Lower lobe of right lung (tissue), 2 donors: ENCODE results near the gene KRTAP19-5. TPM values are rescaled to one million over a fixed set of nuclear protein-coding genes. Genes with fewer than 3 reads are reported as not detected.

Experiments
- ATAC-seq, 2 donors: fragments of 200-7000 bp; cut with Tn5 transposase; one replicate each; pipeline ENCODE4 v1.9.1; 2020 to 2022; ENCODE audit warnings: mild to moderate bottlenecking in 2 of 2, moderate library complexity in 2 of 2
- DNase-seq: peaks from one replicate; pipeline ENCODE4 v3.0.0-alpha.2; 2020
- H3K27ac ChIP-seq: fragments of 200-600 bp; one replicate; pipeline ENCODE4 v1.8.0; 2022
- H3K27me3 ChIP-seq: fragments of 200-600 bp; one replicate; pipeline ENCODE4 v1.8.0; 2022; ENCODE audit warnings: low read depth
- H3K36me3 ChIP-seq: fragments of 200-600 bp; one replicate; pipeline ENCODE4 v1.8.0; 2022; ENCODE audit warnings: mild to moderate bottlenecking
- H3K4me1 ChIP-seq: fragments of 200-600 bp; one replicate; pipeline ENCODE4 v1.8.0; 2022
- H3K4me3 ChIP-seq: fragments of 200-600 bp; one replicate; pipeline ENCODE4 v1.8.0; 2022; ENCODE audit warnings: mild to moderate bottlenecking
- H3K9me3 ChIP-seq: fragments of 200-600 bp; one replicate; pipeline ENCODE4 v1.8.0; 2022
- intact Hi-C: fragments of 100-400 bp; cut with DNase I; formaldehyde crosslinking; loops from one replicate; pipeline ENCODE4 v1.11.0; 2022
- total RNA-seq: library from RNA; stranded (reverse); fragmentation: NEBNext Ultra II Directional; extraction: Animal tissue kit (Norgen Biotek cat#: 25700); gene quantifications from one replicate; pipeline ENCODE4 v1.2.1, GENCODE V29; 2021
- TF ChIP-seq, protein P1 (sequence below): fragments of 200-600 bp; IDR thresholded peaks from one replicate; pipeline ENCODE4 v1.8.0; 2022; ENCODE audit warnings: antibody characterized with exemption, mild to moderate bottlenecking
- donor health status: DM: no; HTN: yes; CAD: no; lungs with severe emphysema.

The KRTAP19-5 gene
- total RNA-seq, 1 donor from 2014 or later, result not detected

DNA sequence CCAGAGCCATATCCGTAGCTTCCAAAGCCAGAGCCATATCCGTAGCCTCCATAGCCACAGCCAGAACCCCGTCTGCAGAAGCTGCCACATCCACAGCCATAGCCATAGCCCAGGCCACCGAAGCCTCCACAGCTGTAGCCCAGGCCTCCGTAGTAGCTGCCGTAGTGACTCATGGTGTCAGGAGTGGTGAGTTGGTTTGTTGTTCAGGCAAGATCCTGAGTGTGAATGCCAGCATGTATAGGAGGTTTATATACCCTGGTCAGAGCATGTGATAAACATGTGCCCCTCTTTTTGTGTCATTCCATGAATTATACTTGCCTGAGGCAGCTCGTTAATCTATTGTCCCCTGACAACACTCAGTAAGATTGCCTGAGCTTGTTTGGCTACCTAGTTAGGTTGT, 21.8 kb downstream of the KRTAP19-5 start, which contains the start of gene KRTAP19-1:
Gene KRTAP19-1, minus strand, starts transcription at position 223 of the 400 bp plus-strand sequence. Its CDS starts 50 bp downstream, at position 173.
- ATAC-seq (no peak), DNase-seq (no peak)
- intact Hi-C loops, result no loop called here
- no peaks in the 10 kb centered on the region for H3K9me3 ChIP-seq
- no peaks in the 10 kb centered on the region for H3K4me1 ChIP-seq
- TF ChIP-seq, protein P1, sequence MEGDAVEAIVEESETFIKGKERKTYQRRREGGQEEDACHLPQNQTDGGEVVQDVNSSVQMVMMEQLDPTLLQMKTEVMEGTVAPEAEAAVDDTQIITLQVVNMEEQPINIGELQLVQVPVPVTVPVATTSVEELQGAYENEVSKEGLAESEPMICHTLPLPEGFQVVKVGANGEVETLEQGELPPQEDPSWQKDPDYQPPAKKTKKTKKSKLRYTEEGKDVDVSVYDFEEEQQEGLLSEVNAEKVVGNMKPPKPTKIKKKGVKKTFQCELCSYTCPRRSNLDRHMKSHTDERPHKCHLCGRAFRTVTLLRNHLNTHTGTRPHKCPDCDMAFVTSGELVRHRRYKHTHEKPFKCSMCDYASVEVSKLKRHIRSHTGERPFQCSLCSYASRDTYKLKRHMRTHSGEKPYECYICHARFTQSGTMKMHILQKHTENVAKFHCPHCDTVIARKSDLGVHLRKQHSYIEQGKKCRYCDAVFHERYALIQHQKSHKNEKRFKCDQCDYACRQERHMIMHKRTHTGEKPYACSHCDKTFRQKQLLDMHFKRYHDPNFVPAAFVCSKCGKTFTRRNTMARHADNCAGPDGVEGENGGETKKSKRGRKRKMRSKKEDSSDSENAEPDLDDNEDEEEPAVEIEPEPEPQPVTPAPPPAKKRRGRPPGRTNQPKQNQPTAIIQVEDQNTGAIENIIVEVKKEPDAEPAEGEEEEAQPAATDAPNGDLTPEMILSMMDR, result no peak
- no peaks in the 10 kb centered on the region for H3K27me3 ChIP-seq
- H3K27ac ChIP-seq, result no peak within 1 kb of the TSS
- no peaks in the 10 kb centered on the region for H3K36me3 ChIP-seq
- no peak within 1 kb of the TSS for H3K4me3 ChIP-seq

DNA sequence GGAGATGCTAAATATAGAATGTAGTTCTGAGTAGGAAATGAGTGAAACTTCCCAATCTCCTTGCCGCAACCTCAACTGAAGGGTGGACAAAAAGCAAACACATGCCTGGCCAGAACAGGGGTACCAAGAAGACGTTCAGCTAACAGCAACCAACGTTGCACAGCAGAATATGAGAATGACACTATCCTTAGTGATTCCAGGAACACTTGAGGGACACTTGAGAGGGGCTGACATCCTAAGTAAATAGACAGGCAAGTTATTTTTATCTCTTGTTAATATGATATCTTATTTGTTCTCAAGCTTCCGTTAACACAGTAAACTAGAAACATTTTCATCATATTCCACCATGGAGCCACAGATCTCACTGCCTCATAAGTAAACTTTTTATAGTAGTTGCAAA, 22.7 kb downstream of the KRTAP19-5 start:
- Histone ChIP-seq H3K27me3 (no peaks in the 10 kb centered on the region), H3K9me3 (no peaks in the 10 kb centered on the region), H3K27ac (no peak overlapping the region), H3K36me3 (no peaks in the 10 kb centered on the region), H3K4me3 (no peak overlapping the region), H3K4me1 (no peaks in the 10 kb centered on the region)
- TF ChIP-seq, protein P1, result no peak
- DNase-seq (no peak), ATAC-seq (no peak)
- intact Hi-C loops, result no loop called here

DNA sequence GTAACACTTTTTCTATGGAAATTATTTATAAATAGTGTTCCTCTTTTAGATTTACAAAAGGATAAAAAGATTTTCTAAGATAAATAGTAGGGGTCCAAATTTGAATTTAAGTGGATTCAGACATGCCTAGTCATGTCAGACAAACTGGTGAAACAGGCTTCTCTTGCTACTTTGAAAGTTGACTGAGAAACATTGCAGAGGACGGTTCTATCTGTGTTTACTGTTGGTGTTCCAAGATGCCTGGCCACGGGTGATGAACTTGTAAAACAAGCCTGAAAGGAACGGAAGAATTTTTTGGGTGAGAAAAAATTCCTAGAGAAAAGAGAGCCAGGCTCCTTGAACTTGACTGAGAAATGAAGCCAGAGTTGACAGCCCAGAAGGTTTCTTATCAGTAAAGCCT, 23.9 kb downstream of the KRTAP19-5 start:
- ATAC-seq, result no peak
- DNase-seq, result no peak
- no peaks in the 10 kb centered on the region for H3K36me3 ChIP-seq
- H3K4me1 ChIP-seq, result no peaks in the 10 kb centered on the region
- intact Hi-C loops, result no loop called here
- H3K4me3 ChIP-seq, result no peak overlapping the region
- TF ChIP-seq, protein P1, result no peak
- no peak overlapping the region for H3K27ac ChIP-seq
- no peaks in the 10 kb centered on the region for H3K27me3 ChIP-seq
- no peaks in the 10 kb centered on the region for H3K9me3 ChIP-seq

GRCh38 chr21:30468900-30469714, 32.8 kb downstream of the KRTAP19-5 start:
- ATAC-seq (no peak), DNase-seq (no peak)
- Histone ChIP-seq H3K36me3 (no peaks in the 10 kb centered on the region), H3K4me1 (no peaks in the 10 kb centered on the region), H3K27me3 (no peaks in the 10 kb centered on the region), H3K4me3 (no peak overlapping the region), H3K27ac (no peak overlapping the region), H3K9me3 (no peaks in the 10 kb centered on the region)
- TF ChIP-seq, protein P1, result no peak
- intact Hi-C loops, result no loop called here

GRCh38 chr21:30463713-30464112, 38.2 kb downstream of the KRTAP19-5 start:
- DNase-seq (no peak), ATAC-seq (no peak)
- Histone ChIP-seq H3K27me3 (no peaks in the 10 kb centered on the region), H3K9me3 (no peaks in the 10 kb centered on the region), H3K4me1 (no peaks in the 10 kb centered on the region), H3K4me3 (no peak overlapping the region), H3K27ac (no peak overlapping the region), H3K36me3 (no peaks in the 10 kb centered on the region)
- TF ChIP-seq, protein P1, result no peak
- intact Hi-C loops, result no loop called here

Other genes starting within 250 kb of the KRTAP19-5 start
- not detected for gene KRTAP24-1, start 219.2 kb downstream of the KRTAP19-5 start, total RNA-seq
- not detected for gene KRTAP25-1, start 212.6 kb downstream of the KRTAP19-5 start, total RNA-seq
- not detected for gene KRTAP26-1, start 181.8 kb downstream of the KRTAP19-5 start, total RNA-seq
- not detected for gene KRTAP27-1, start 164.4 kb downstream of the KRTAP19-5 start, total RNA-seq
- not detected for gene KRTAP23-1, start 153.5 kb downstream of the KRTAP19-5 start, total RNA-seq
- gene KRTAP13-2, start 129.9 kb downstream of the KRTAP19-5 start, total RNA-seq, result not detected
- gene KRTAP13-1, start 106.1 kb downstream of the KRTAP19-5 start, total RNA-seq, result not detected
- not detected for gene KRTAP13-3, start 76.2 kb downstream of the KRTAP19-5 start, total RNA-seq
- not detected for gene KRTAP13-4, start 71.9 kb downstream of the KRTAP19-5 start, total RNA-seq
- gene KRTAP15-1, start 61.9 kb downstream of the KRTAP19-5 start, total RNA-seq, result not detected
- gene KRTAP19-1, start 21.8 kb downstream of the KRTAP19-5 start, total RNA-seq, result not detected
- gene KRTAP19-2, start 14.7 kb downstream of the KRTAP19-5 start, total RNA-seq, result not detected
- not detected for gene KRTAP19-3, start 10.1 kb downstream of the KRTAP19-5 start, total RNA-seq
- gene KRTAP19-4, start 5.0 kb downstream of the KRTAP19-5 start, total RNA-seq, result not detected
- not detected for gene KRTAP19-6, start 39.7 kb upstream of the KRTAP19-5 start, total RNA-seq
- gene KRTAP19-7, start 59.2 kb upstream of the KRTAP19-5 start, total RNA-seq, result not detected
- gene KRTAP22-2, start 88.3 kb upstream of the KRTAP19-5 start, total RNA-seq, result not detected
- not detected for gene KRTAP6-3, start 90.3 kb upstream of the KRTAP19-5 start, total RNA-seq
- gene KRTAP6-2, start 96.8 kb upstream of the KRTAP19-5 start, total RNA-seq, result not detected
- gene KRTAP22-1, start 98.9 kb upstream of the KRTAP19-5 start, total RNA-seq, result not detected
- not detected for gene KRTAP6-1, start 111.8 kb upstream of the KRTAP19-5 start, total RNA-seq
- gene KRTAP20-1, start 114.3 kb upstream of the KRTAP19-5 start, total RNA-seq, result not detected
- gene KRTAP20-4, start 118.5 kb upstream of the KRTAP19-5 start, total RNA-seq, result not detected
- gene KRTAP20-2, start 133.1 kb upstream of the KRTAP19-5 start, total RNA-seq, result not detected
- not detected for gene KRTAP20-3, start 140.7 kb upstream of the KRTAP19-5 start, total RNA-seq
- not detected for gene KRTAP21-3, start 216.6 kb upstream of the KRTAP19-5 start, total RNA-seq
- gene KRTAP21-2, start 245.1 kb upstream of the KRTAP19-5 start, total RNA-seq, result not detected